Trophoblast cell (in vitro differentiated cells and primary cell): ENCODE results near the gene CST4.
"Not testable (repeated sequence)": the region's sequence is repeated elsewhere in the genome, so short reads cannot be mapped to it uniquely, and the experiment has no call there.

Experiments
- DNase-seq, 2 donors: peaks; one replicate each; pipeline ENCODE4 v3.0.0-alpha.2; 2016
- H2AFZ ChIP-seq: 2 replicates; pipeline ENCODE4 v1.6.1; 2013; ENCODE audit warnings: low read length, moderate library complexity, mild to moderate bottlenecking; ENCODE audit not compliant: insufficient read depth, poor library complexity
- H2AK5ac ChIP-seq: 2 replicates; pipeline ENCODE4 v1.6.1; 2013; ENCODE audit warnings: mild to moderate bottlenecking, low read length
- H2BK120ac ChIP-seq: 2 replicates; pipeline ENCODE4 v1.6.1; 2013; ENCODE audit warnings: low read length, mild to moderate bottlenecking, moderate library complexity; ENCODE audit not compliant: insufficient read depth, poor library complexity
- H2BK12ac ChIP-seq: 2 replicates; pipeline ENCODE4 v1.6.1; 2013; ENCODE audit warnings: mild to moderate bottlenecking, low read length, moderate library complexity
- H2BK5ac ChIP-seq: 2 replicates; pipeline ENCODE4 v1.6.1; 2013; ENCODE audit warnings: low read length, low read depth, moderate library complexity, mild to moderate bottlenecking; ENCODE audit not compliant: poor library complexity
- H3K14ac ChIP-seq: 2 replicates; pipeline ENCODE4 v1.6.1; 2013; ENCODE audit warnings: mild to moderate bottlenecking, low read length
- H3K18ac ChIP-seq: 2 replicates; pipeline ENCODE4 v1.6.1; 2013; ENCODE audit warnings: mild to moderate bottlenecking, low read length
- H3K23ac ChIP-seq: 2 replicates; pipeline ENCODE4 v1.6.1; 2013; ENCODE audit warnings: low read length
- H3K27ac ChIP-seq: 2 replicates; pipeline ENCODE4 v1.5.1; 2013; ENCODE audit warnings: low read depth, mild to moderate bottlenecking, inconsistent platforms, low read length, moderate library complexity
- H3K27me3 ChIP-seq: 2 replicates; pipeline ENCODE4 v1.6.1; 2013; ENCODE audit warnings: inconsistent platforms, mild to moderate bottlenecking, low read length, moderate library complexity; ENCODE audit not compliant: insufficient read depth
- H3K36me3 ChIP-seq, 2 experiments: 1 replicate in 1 of 2; 2 replicates in 1 of 2; pipeline ENCODE4 v1.6.1; 2013; ENCODE audit warnings: low read length in 2 of 2, mild to moderate bottlenecking in 2 of 2, moderate library complexity in 1 of 2; ENCODE audit not compliant: insufficient read depth in 2 of 2, control insufficient read depth in 1 of 2
- H3K4ac ChIP-seq: 2 replicates; pipeline ENCODE4 v1.6.1; 2013; ENCODE audit warnings: low read depth, mild to moderate bottlenecking, low read length, moderate library complexity
- H3K4me1 ChIP-seq, 2 experiments: 1 replicate in 1 of 2; 2 replicates in 1 of 2; pipeline ENCODE4 v1.6.1; 2013; ENCODE audit warnings: low read length in 2 of 2, mild to moderate bottlenecking in 2 of 2, moderate library complexity in 1 of 2; ENCODE audit not compliant: insufficient read depth in 2 of 2, control insufficient read depth in 1 of 2
- H3K4me2 ChIP-seq: 2 replicates; pipeline ENCODE4 v1.6.1; 2013; ENCODE audit warnings: inconsistent platforms, mild to moderate bottlenecking, low read length, moderate library complexity
- H3K4me3 ChIP-seq: 2 replicates; pipeline ENCODE4 v1.5.1; 2013; ENCODE audit warnings: mild to moderate bottlenecking, low read depth, low read length, inconsistent platforms
- H3K79me1 ChIP-seq: one replicate; pipeline ENCODE4 v1.6.1; 2013; ENCODE audit warnings: low read length
- H3K79me2 ChIP-seq: 2 replicates; pipeline ENCODE4 v1.6.1; 2013; ENCODE audit warnings: low read length, mild to moderate bottlenecking; ENCODE audit not compliant: control insufficient read depth, insufficient read depth, poor library complexity
- H3K9ac ChIP-seq: 2 replicates; pipeline ENCODE4 v1.6.1; 2013; ENCODE audit warnings: mild to moderate bottlenecking, low read length
- H3K9me3 ChIP-seq: 2 replicates; pipeline ENCODE4 v1.6.1; 2013; ENCODE audit warnings: low read depth, mild to moderate bottlenecking, control low read depth, inconsistent platforms, low read length; ENCODE audit not compliant: insufficient read depth
- H4K12ac ChIP-seq: 2 replicates; pipeline ENCODE4 v1.6.1; 2013; ENCODE audit warnings: low read depth, mild to moderate bottlenecking, low read length, moderate library complexity
- H4K8ac ChIP-seq: 2 replicates; pipeline ENCODE4 v1.6.1; 2013; ENCODE audit warnings: low read depth, mild to moderate bottlenecking, low read length, moderate library complexity
- H4K91ac ChIP-seq: one replicate; pipeline ENCODE4 v1.6.1; 2013; ENCODE audit warnings: low read depth, mild to moderate bottlenecking, low read length, moderate library complexity
- WGBS: extraction: QIAGEN DNeasy Blood & Tissue Kit; methylation state at CpG from one replicate; pipeline ENCODE4 v1.1.7; 2013; ENCODE audit warnings: missing lambda C conversion rate; ENCODE audit not compliant: insufficient read length, insufficient coverage; ENCODE audit errors: extremely low coverage; 5-methylcytosine and 5-hydroxymethylcytosine counted together

CST4 gene

GRCh38 chr20:23702021-23702420 is 13.2 kb upstream of the CST4 start:
- Histone ChIP-seq H2BK12ac (no peak overlapping the region), H4K91ac (no peak overlapping the region), H2AFZ (no peak overlapping the region), H3K18ac (no peak overlapping the region), H3K27ac (no peak overlapping the region), H4K8ac (no peak overlapping the region), H3K4me2 (no peak overlapping the region), H3K4me3 (no peak overlapping the region), H3K14ac (no peak overlapping the region), H4K12ac (no peak overlapping the region), H2AK5ac (no peak overlapping the region), H3K4ac (no peak overlapping the region), H3K79me1 (no peaks in the 10 kb centered on the region), H2BK5ac (no peak overlapping the region), H3K27me3 (no peaks in the 10 kb centered on the region), H3K36me3 (no peaks in the 10 kb centered on the region), H3K79me2 (no peaks in the 10 kb centered on the region), H3K4me1 (no peaks in the 10 kb centered on the region), H3K9ac (no peak overlapping the region), H2BK120ac (no peak overlapping the region), H3K23ac (no peak overlapping the region), H3K9me3 (no peaks in the 10 kb centered on the region)
- DNase-seq: no peak
- no CpG with 5 or more reads among the region's 4 CpGs for whole genome bisulfite sequencing

DNA sequence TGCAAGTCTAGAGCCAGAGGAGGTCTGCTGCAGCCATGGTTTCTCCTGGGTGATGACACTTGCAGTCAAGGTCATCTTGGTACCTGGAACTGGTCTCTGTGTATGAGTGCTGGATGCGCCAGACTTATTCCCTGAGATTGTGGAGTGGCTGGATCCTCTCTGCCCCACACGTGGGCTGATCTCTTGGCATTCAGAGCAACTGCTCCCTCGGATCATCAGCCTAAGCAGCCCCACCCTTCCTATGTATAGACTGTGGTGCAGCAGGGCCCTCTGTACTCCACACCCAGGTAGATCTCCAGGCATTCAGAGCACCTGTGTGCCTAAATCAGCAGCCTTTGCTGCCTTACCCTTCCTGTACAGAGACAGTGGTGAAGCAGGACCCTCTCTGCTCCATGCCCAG is 12.1 kb upstream of the CST4 start:
- no CpG with 5 or more reads among the region's 3 CpGs for WGBS

GRCh38 chr20:23697947-23698346 is 9.1 kb upstream of the CST4 start:
- Histone ChIP-seq H2BK5ac (no peak overlapping the region), H3K27ac (no peak overlapping the region), H2BK120ac (no peak overlapping the region), H3K23ac (no peak overlapping the region), H3K9ac (no peak overlapping the region), H3K14ac (no peak overlapping the region), H3K36me3 (no peaks in the 10 kb centered on the region), H4K8ac (no peak overlapping the region), H3K9me3 (no peaks in the 10 kb centered on the region), H3K18ac (no peak overlapping the region), H3K4me1 (peaks cover 0 to 8% of the 10 kb centered on the region in 2 experiments), H3K4me3 (no peak overlapping the region), H2BK12ac (no peak overlapping the region), H4K91ac (no peak overlapping the region), H3K27me3 (no peaks in the 10 kb centered on the region), H2AK5ac (no peak overlapping the region), H3K4ac (no peak overlapping the region), H2AFZ (no peak overlapping the region), H3K4me2 (no peak overlapping the region), H3K79me2 (no peaks in the 10 kb centered on the region), H4K12ac (no peak overlapping the region), H3K79me1 (no peaks in the 10 kb centered on the region)
- WGBS: no CpG with 5 or more reads among the region's 1 CpG
- no peak for DNase-seq

More for the DNA sequence above, 12.1 kb upstream of the CST4 start:
- no peak overlapping the region for H3K18ac ChIP-seq
- H3K23ac ChIP-seq: no peak overlapping the region
- H2BK5ac ChIP-seq: no peak overlapping the region
- H4K91ac ChIP-seq: no peak overlapping the region
- H4K8ac ChIP-seq: no peak overlapping the region
- H4K12ac ChIP-seq: no peak overlapping the region
- no peak overlapping the region for H3K27ac ChIP-seq
- H3K14ac ChIP-seq: no peak overlapping the region
- no peak overlapping the region for H3K9ac ChIP-seq
- no peaks in the 10 kb centered on the region for H3K79me1 ChIP-seq
- no peak overlapping the region for H3K4ac ChIP-seq
- no peak overlapping the region for H2AK5ac ChIP-seq
- DNase-seq: no peak
- H3K4me1 ChIP-seq: no peaks in the 10 kb centered on the region
- no peak overlapping the region for H2BK120ac ChIP-seq
- no peak overlapping the region for H2BK12ac ChIP-seq
- no peak overlapping the region for H2AFZ ChIP-seq
- no peaks in the 10 kb centered on the region for H3K9me3 ChIP-seq
- no peak overlapping the region for H3K4me3 ChIP-seq
- no peak overlapping the region for H3K4me2 ChIP-seq
- no peaks in the 10 kb centered on the region for H3K27me3 ChIP-seq
- no peaks in the 10 kb centered on the region for H3K36me3 ChIP-seq
- H3K79me2 ChIP-seq: no peaks in the 10 kb centered on the region

- not testable (repeated sequence) for H2AFZ ChIP-seq, H3K14ac ChIP-seq, H3K36me3 ChIP-seq, H2BK120ac ChIP-seq, H3K23ac ChIP-seq, H3K79me2 ChIP-seq, H3K4me1 ChIP-seq, H3K9me3 ChIP-seq, H2AK5ac ChIP-seq, DNase-seq, H3K18ac ChIP-seq, H3K4me3 ChIP-seq, H4K12ac ChIP-seq, H3K9ac ChIP-seq, H2BK12ac ChIP-seq, H3K4ac ChIP-seq, H3K4me2 ChIP-seq, H3K27me3 ChIP-seq, H4K8ac ChIP-seq, H2BK5ac ChIP-seq, H3K27ac ChIP-seq, H3K79me1 ChIP-seq, H4K91ac ChIP-seq
Measured at GRCh38 chr20:23695068-23695395, 6.2 kb upstream of the CST4 start.
